Measurements from ENCODE around the gene PCDH7. TPM values are rescaled to one million over a fixed set of nuclear protein-coding genes. Genes with fewer than 3 reads are reported as not detected.

The PCDH7 gene
- total and polyA plus RNA-seq, 2 of the 4 experiments (the other 2 are of a cell fraction) = 26.5 to 44.1 TPM

DNA sequence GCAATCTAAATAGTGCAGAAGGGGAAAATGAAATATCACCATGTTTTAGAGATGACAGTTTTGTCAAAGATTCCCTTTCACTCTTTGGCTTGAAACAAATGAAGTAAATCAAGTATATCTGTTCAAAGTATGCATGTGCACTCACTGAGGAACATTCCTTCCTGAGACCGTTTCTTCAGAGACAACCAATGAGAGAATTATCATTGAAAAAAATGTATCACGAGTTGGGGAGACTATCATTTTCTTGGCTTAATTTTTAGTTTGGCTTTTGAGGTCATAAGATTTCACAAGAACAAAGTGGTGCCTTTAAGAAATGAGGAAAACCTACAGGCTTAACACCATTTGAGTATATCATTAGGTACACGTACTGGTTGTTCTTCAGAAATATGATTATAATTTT lies 56.3 kb downstream of the PCDH7 start:
- BruUV-seq (replicated peaks) = no TSS peak
- POLR2A ChIA-PET (ENCODE audit: unreplicated experiment) = no interaction called here

More for the DNA sequence above, 56.3 kb downstream of the PCDH7 start:
- Histone ChIP-seq H3K56ac (ENCODE audit: extremely low read depth, insufficient read depth, low read length) (no peak overlapping the region), H4K20me1 (ENCODE audit: insufficient read depth, low read length) (no peaks in the 10 kb centered on the region), H3K4me3 (ENCODE audit: insufficient read depth, low read depth, low read length) (no peak overlapping the region), H4K91ac (ENCODE audit: insufficient read depth, low read depth, low read length) (no peak overlapping the region), H3K27me3 (ENCODE audit: control insufficient read depth, insufficient read depth, low read length) (no peaks in the 10 kb centered on the region), H2AK9ac (replicated peaks; ENCODE audit: low read depth, low read length, poor library complexity) (no peak overlapping the region), H4K5ac (ENCODE audit: low read depth, low read length) (no peak overlapping the region), H3K36me3 (ENCODE audit: control insufficient read depth, insufficient read depth, low read length) (no peaks in the 10 kb centered on the region), H3K9me3 (ENCODE audit: control insufficient read depth, insufficient read depth, low read length) (no peaks in the 10 kb centered on the region), H2AK5ac (ENCODE audit: low read depth, low read length) (no peak overlapping the region), H3K23ac (ENCODE audit: low read depth, low read length) (no peak overlapping the region), H2BK15ac (ENCODE audit: low read depth, low read length) (no peak overlapping the region), H3K18ac (ENCODE audit: low read depth, low read length) (no peak overlapping the region), H3K4me2 (ENCODE audit: low read depth, low read length) (peak overlapping the region; percentile 50; the same call in 1 of the 2 replicates), H2BK5ac (ENCODE audit: low read depth, low read length, poor library complexity, severe bottlenecking) (no peak overlapping the region), H2AFZ (replicated peaks; ENCODE audit: low read length, poor library complexity) (no peak overlapping the region), H3K27ac (ENCODE audit: insufficient read depth, low read length) (no peak overlapping the region), H3K4me1 (ENCODE audit: control insufficient read depth, insufficient read depth, low read length) (no peaks in the 10 kb centered on the region), H3K4ac (ENCODE audit: low read depth, low read length) (no peak overlapping the region), H4K8ac (ENCODE audit: low read depth in 2 of 2, low read length in 2 of 2) (no peak overlapping the region), H2BK20ac (ENCODE audit: low read depth, low read length) (no peak overlapping the region), H3K79me1 (ENCODE audit: low read depth in 1 of 2, low read length in 2 of 2) (no peaks in the 10 kb centered on the region; a peak in 1 of 4 replicates), H3K9me1 (ENCODE audit: insufficient read depth, low read length) (no peaks in the 10 kb centered on the region), H3K9ac (ENCODE audit: low read depth, low read length) (no peak overlapping the region), H3K14ac (replicated peaks; ENCODE audit: low read depth, low read length) (no peak overlapping the region), H2BK120ac (ENCODE audit: low read depth, low read length) (no peak overlapping the region)
- CTCF ChIA-PET = interaction anchor here (0.7 kb wide), 1 partner anchor 9 kb away, joined by 3 read pairs; no protein-coding TSS in a partner anchor
- WGBS, 2 experiments (ENCODE audit: extremely low coverage in 2 of 2, insufficient read length in 1 of 2) = no CpG with 5 or more reads among the region's 3 CpGs
- in situ Hi-C loops (cut with MboI; ENCODE audit: low sequenced_read_pairs) = no loop called here
- no peak for TF ChIP-seq MXI1 (IDR thresholded peaks at IDR 0.05; ENCODE audit: borderline replicate concordance, low read depth, low read length)
- no peak for TF ChIP-seq POLR2A (IDR thresholded peaks at IDR 0.05; ENCODE audit: low read depth, low read length)
- TF ChIP-seq CHD1 (IDR thresholded peaks at IDR 0.05; ENCODE audit: low read depth, low read length) = no peak
- TF ChIP-seq MAZ (IDR thresholded peaks at IDR 0.05; ENCODE audit: borderline replicate concordance, low read depth, low read length) = no peak
- dilution Hi-C loops (cut with HindIII; ENCODE audit: low sequenced_read_pairs, unreplicated experiment) = no loop called here
- intact Hi-C loops (cut with micrococcal nuclease) = no loop called here
- no peak for ATAC-seq (ENCODE audit: low read depth)
- DNase-seq = no peak

All from IMR-90 (cell line).